GM18870 (cell line): ENCODE data around the gene PRLR.

Source experiments
- ATAC-seq: cut with Tn5 transposase; IDR thresholded peaks from one replicate; pipeline ENCODE4 v1.9.1; 2021; ENCODE audit warnings: moderate library complexity; ENCODE audit not compliant: unreplicated experiment

The PRLR gene

GRCh38 chr5:35009657-35010056 lies 220.6 kb downstream of the PRLR start:
- no peak for ATAC-seq

- no peak for ATAC-seq
These were observed 221.3 kb downstream of the PRLR start for GRCh38 chr5:35009019-35009418.

GRCh38 chr5:35004771-35005170 lies 225.5 kb downstream of the PRLR start:
- no peak for ATAC-seq

- no peak for ATAC-seq
These were observed 226.1 kb downstream of the PRLR start for GRCh38 chr5:35004200-35004599.

GRCh38 chr5:35003018-35003957 lies 227.0 kb downstream of the PRLR start:
- ATAC-seq: peak; percentile 74

- no peak for ATAC-seq
These were observed 227.8 kb downstream of the PRLR start for GRCh38 chr5:35002459-35002858.

- no peak for ATAC-seq
These were observed 228.4 kb downstream of the PRLR start for GRCh38 chr5:35001842-35002241.
